GM10248 (cell line): ENCODE results near the gene INTS15.
"Not testable (repeated sequence)": the region's sequence is repeated elsewhere in the genome, so short reads cannot be mapped to it uniquely, and the experiment has no call there.

Experiments used
- CTCF ChIA-PET: fragments of 300-600 bp; sonication (Branson Sonifier 250); formaldehyde crosslinking; extraction: SDS; loops from one replicate; lab custom pipeline; 2021; ENCODE audit warnings: antibody characterized with exemption; lab: Yijun Ruan, JAX
- POLR2A ChIA-PET: fragments of 350-650 bp; sonication (Branson Sonifier 250); formaldehyde crosslinking; extraction: SDS; loops from one replicate; lab custom pipeline; 2020; ENCODE audit warnings: antibody characterized with exemption; lab: Yijun Ruan, JAX
- DNase-seq: peaks from one replicate; pipeline ENCODE4 v3.0.0; 2012; ENCODE audit errors: extremely low spot score
- CTCF ChIP-seq: IDR thresholded peaks from 2 replicates; pipeline ENCODE4 v1.5.1; 2012; ENCODE audit warnings: mild to moderate bottlenecking, low read depth; ENCODE audit errors: extremely low read depth, missing control alignments, control extremely low read depth

The INTS15 gene

GRCh38 chr7:6634021-6634420, 44.2 kb downstream of the INTS15 start:
- POLR2A ChIA-PET = no interaction called here

GRCh38 chr7:6634971-6635370, 45.1 kb downstream of the INTS15 start:
- CTCF ChIA-PET = not testable (repeated sequence)

More at GRCh38 chr7:6634021-6634420, 44.2 kb downstream of the INTS15 start:
- CTCF ChIA-PET = no interaction called here
- TF ChIP-seq CTCF = no peak
- no peak for DNase-seq

GRCh38 chr7:6636741-6637543, 47.1 kb downstream of the INTS15 start, which contains the start of gene ZNF316:
Gene ZNF316 (plus strand): TSS chr7:6637318. CDS start chr7:6642410, 5,092 bp downstream.
- CTCF ChIA-PET = no interaction called here
- TF ChIP-seq CTCF = no peak
- DNase-seq = peak; percentile 95
- POLR2A ChIA-PET = interaction anchor here (0.6 kb wide), 1 partner anchor 10 kb away, joined by 3 read pairs; no protein-coding TSS in a partner anchor

More at GRCh38 chr7:6634971-6635370, 45.1 kb downstream of the INTS15 start:
- POLR2A ChIA-PET, DNase-seq: not testable (repeated sequence)

DNA sequence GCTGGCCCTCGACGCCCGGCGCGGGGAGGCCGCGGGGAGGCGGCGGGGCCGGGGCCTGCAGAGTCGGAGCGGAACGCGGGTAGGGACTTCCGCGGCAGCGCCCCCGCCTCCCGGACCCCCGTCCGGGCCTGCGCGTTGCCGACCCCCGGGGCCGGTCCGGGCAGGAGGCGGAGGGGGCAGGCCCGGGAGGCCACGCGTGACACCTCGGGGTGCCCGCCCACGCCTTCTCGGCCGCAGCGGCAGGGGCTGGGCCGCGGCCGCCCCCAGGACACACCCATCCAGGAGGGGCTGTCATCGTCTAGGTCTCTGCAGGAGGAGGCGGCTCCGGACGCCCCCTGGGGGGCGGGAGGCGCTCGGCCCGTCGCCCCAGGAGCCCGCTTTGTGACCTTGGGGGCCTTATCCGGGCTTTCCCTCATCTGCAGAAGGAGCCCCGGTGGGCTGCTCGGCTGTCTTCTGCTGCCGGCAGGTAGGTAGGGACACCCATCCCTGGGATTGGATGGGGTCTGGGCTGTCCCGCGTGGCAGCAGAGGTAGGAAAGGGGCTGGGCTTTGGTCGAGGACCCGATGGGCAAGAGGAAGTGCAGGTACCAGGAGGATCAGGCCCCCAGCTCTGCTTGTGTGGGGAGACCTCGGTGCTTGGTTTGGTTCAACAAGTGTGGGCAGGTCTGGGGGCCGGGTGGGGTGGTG, 47.9 kb downstream of the INTS15 start:
- TF ChIP-seq CTCF = peak; percentile 59
- DNase-seq = peak; percentile 92
- ChIA-PET POLR2A (interaction anchor here (0.6 kb wide), 1 partner anchor 8 kb away, joined by 5 read pairs; no protein-coding TSS in a partner anchor), CTCF (interaction anchor here (0.9 to 1.4 kb wide), 2 partner anchors 91 to 191 kb away, joined by 3 read pairs; partner anchors contain the start of gene DAGLB)

DNA sequence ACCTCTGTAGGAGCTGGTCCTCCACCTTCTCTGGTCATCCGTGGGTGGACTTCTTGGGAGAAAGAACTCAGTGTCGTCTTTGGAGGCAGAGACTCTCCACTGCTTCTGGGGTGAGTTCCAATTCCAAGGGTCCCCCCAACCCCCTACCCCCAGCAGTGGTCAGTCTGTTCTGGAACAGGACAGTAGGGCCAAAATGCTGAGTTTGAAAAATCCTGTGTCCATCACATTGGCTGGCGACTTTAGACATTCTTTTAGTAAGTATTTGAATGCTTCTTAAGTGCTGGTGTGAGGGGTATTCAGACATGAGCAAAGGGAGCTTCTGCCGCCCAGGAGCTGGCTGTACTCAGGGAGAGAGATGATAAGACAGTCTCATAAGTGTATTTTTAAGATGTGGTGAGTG, 49.2 kb downstream of the INTS15 start:
- POLR2A ChIA-PET = no interaction called here
- no peak for DNase-seq
- no peak for TF ChIP-seq CTCF
- CTCF ChIA-PET = interaction anchor here (1.2 to 1.4 kb wide), 2 partner anchors 61 to 90 kb away, joined by 3 read pairs; partner anchors contain the start of gene ZDHHC4

GRCh38 chr7:6639627-6640026, 49.8 kb downstream of the INTS15 start:
- TF ChIP-seq CTCF = no peak
- ChIA-PET CTCF (interaction anchor here (1.2 kb wide), 1 partner anchor 62 kb away, joined by 3 read pairs; the partner anchor contains the start of gene ZDHHC4), POLR2A (no interaction called here)

More at GRCh38 chr7:6639627-6640026, 49.8 kb downstream of the INTS15 start:
- DNase-seq = no peak
